ENCODE measurements around the gene ITGAD.
A peak's percentile ranks its signal among the peaks of the same experiment; 100 is the strongest.
"Not testable (repeated sequence)": the region's sequence is repeated elsewhere in the genome, so short reads cannot be mapped to it uniquely, and the experiment has no call there.

Gene ITGAD

GRCh38 chr16:31404353-31405064, 11.4 kb downstream of the ITGAD start:
- DNase-seq, result no peak

GRCh38 chr16:31407406-31407805, 14.3 kb downstream of the ITGAD start:
- no peak for DNase-seq

GRCh38 chr16:31409433-31409832, 16.3 kb downstream of the ITGAD start:
- no peak for DNase-seq

GRCh38 chr16:31410082-31410481, 16.9 kb downstream of the ITGAD start:
- DNase-seq, result no peak

GRCh38 chr16:31411024-31411844, 18.1 kb downstream of the ITGAD start:
- DNase-seq, result no peak

- DNase-seq, result no peak
These were observed 19.6 kb downstream of the ITGAD start for GRCh38 chr16:31412750-31413149.

- DNase-seq, result no peak
These were observed 20.2 kb downstream of the ITGAD start for GRCh38 chr16:31413381-31413780.

GRCh38 chr16:31413943-31414342, 20.8 kb downstream of the ITGAD start:
- no peak for DNase-seq

GRCh38 chr16:31414706-31415105, 21.6 kb downstream of the ITGAD start:
- no peak for DNase-seq

- DNase-seq, result no peak
These were observed 23.2 kb downstream of the ITGAD start for GRCh38 chr16:31416371-31416770.

GRCh38 chr16:31417036-31417435, 23.9 kb downstream of the ITGAD start:
- not testable (repeated sequence) for DNase-seq

- no peak for DNase-seq
These were observed 24.8 kb downstream of the ITGAD start for GRCh38 chr16:31417916-31418315.

- DNase-seq, result no peak
These were observed 26.9 kb downstream of the ITGAD start for GRCh38 chr16:31420037-31420436.

GRCh38 chr16:31421587-31421986, 28.5 kb downstream of the ITGAD start:
- DNase-seq, result peak; percentile 71 to 79

GRCh38 chr16:31423241-31423640, 30.1 kb downstream of the ITGAD start:
- DNase-seq, result no peak

GRCh38 chr16:31423801-31424200, 30.7 kb downstream of the ITGAD start:
- no peak for DNase-seq

GRCh38 chr16:31427441-31428278, 34.5 kb downstream of the ITGAD start:
- DNase-seq, result peak; percentile 71 to 78

GRCh38 chr16:31428279-31428597, 35.1 kb downstream of the ITGAD start, which contains the start of gene COX6A2:
TSS of gene COX6A2 (minus strand) at chr16:31428360. CDS start at chr16:31428325, 35 bp downstream.
- DNase-seq, result no peak

GRCh38 chr16:31428638-31429247, 35.6 kb downstream of the ITGAD start:
- DNase-seq, result no peak

GRCh38 chr16:31429314-31429713, 36.2 kb downstream of the ITGAD start:
- no peak for DNase-seq

- DNase-seq, result no peak
These were observed 36.7 kb downstream of the ITGAD start for GRCh38 chr16:31429796-31430195.

- DNase-seq, result no peak
These were observed 37.4 kb downstream of the ITGAD start for GRCh38 chr16:31430380-31431052.

Measured in activated T-cell treated with anti-CD3 and anti-CD28 coated beads, Interleukin-2, amount 50 U/mL, for 48 hours (primary cell).